HEK293T (cell line): ENCODE data around the gene GAB1.

Experiments used
- ARNT ChIP-seq: fragments of 450-650 bp; IDR thresholded peaks from 2 replicates; pipeline ENCODE4 v1.6.1; 2017; ENCODE audit warnings: mild to moderate bottlenecking
- BHLHE40 ChIP-seq: fragments of 450-650 bp; IDR thresholded peaks from 2 replicates; pipeline ENCODE4 v1.6.1; 2016; ENCODE audit warnings: mild to moderate bottlenecking, moderate library complexity, borderline replicate concordance
- CTBP1 ChIP-seq: fragments of 450-650 bp; IDR thresholded peaks from 2 replicates; pipeline ENCODE4 v1.6.1; 2016; ENCODE audit warnings: borderline replicate concordance
- ELF4 ChIP-seq: fragments of 450-650 bp; IDR thresholded peaks from 2 replicates; pipeline ENCODE4 v1.6.1; 2017; ENCODE audit warnings: antibody characterized with exemption
- FOXA1 ChIP-seq: fragments of 450-650 bp; IDR thresholded peaks from 2 replicates; pipeline ENCODE4 v1.6.1; 2016; ENCODE audit warnings: mild to moderate bottlenecking
- FOXK2 ChIP-seq: fragments of 450-650 bp; IDR thresholded peaks from 2 replicates; pipeline ENCODE4 v1.6.1; 2016; ENCODE audit warnings: mild to moderate bottlenecking
- FOXM1 ChIP-seq: fragments of 450-650 bp; IDR thresholded peaks from 2 replicates; pipeline ENCODE4 v1.6.1; 2017; ENCODE audit warnings: mild to moderate bottlenecking, borderline replicate concordance
- NFRKB ChIP-seq: fragments of 450-650 bp; IDR thresholded peaks from 2 replicates; pipeline ENCODE4 v1.6.1; 2016; ENCODE audit warnings: mild to moderate bottlenecking, moderate library complexity
- SP1 ChIP-seq: fragments of 450-650 bp; IDR thresholded peaks from 2 replicates; pipeline ENCODE4 v1.6.1; 2017
- SUZ12 ChIP-seq: fragments of 450-650 bp; IDR thresholded peaks from 2 replicates; pipeline ENCODE4 v1.6.1; 2016; ENCODE audit warnings: mild to moderate bottlenecking
- TARDBP ChIP-seq: fragments of 450-650 bp; IDR thresholded peaks from 2 replicates; pipeline ENCODE4 v1.6.1; 2016
- ZNF384 ChIP-seq: fragments of 450-650 bp; IDR thresholded peaks from 2 replicates; pipeline ENCODE4 v1.6.1; 2016

DNA sequence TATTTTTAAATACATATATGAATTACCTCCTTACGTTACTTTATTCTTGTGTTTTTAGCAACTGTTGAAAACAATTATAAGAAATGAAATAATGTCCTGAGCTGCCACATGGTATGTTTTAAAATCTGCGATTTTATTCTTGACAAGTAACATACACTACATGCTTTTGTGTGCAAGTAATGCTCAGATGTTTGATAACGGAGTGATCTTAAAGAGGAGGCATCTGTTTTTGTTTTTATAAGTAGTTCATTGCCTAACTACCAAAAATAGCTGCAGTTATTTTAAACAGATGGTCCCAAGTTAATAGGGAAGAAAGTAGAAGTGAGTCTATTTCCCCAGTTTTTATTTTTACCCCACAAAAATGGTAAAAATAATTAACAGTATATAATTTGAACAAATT is 55.2 kb downstream of the GAB1 start:
- no peak for TF ChIP-seq FOXM1
- TF ChIP-seq SP1, result no peak
- no peak for TF ChIP-seq ELF4
- TF ChIP-seq TARDBP, result no peak
- TF ChIP-seq FOXA1, result no peak
- TF ChIP-seq BHLHE40, result no peak
- no peak for TF ChIP-seq FOXK2
- no peak for TF ChIP-seq SUZ12
- TF ChIP-seq ARNT, result no peak
- TF ChIP-seq NFRKB, result no peak
- TF ChIP-seq ZNF384, result no peak
- no peak for TF ChIP-seq CTBP1
